NCI-H526 (cell line): Measurements from ENCODE around the gene JAKMIP2.
A peak's percentile ranks its signal among the peaks of the same experiment; 100 is the strongest.

Experiments used
- DNase-seq, 2 experiments: peaks; one replicate each; lab custom pipeline; 2025; lab: John Stamatoyannopoulos, UW

The JAKMIP2 gene

DNA sequence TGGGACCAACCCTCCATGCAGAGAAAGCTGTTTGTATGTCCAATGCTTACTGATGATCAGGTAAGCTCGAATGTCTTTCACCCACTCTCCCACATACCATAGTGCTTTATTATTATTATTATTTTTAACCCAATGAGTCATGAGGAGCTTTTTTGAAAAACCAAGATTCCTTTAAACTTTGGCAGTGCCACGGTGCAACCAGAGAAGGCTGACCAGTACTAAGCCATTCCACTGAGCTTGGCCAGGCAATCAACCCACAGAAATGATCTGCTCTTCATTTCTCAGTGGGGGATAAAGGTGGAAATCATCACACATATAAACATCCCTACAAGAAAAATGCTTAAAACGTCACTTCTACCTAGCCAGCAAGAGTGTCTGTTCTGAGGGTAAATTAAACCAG is 35.5 kb downstream of the JAKMIP2 start:
- no peak for DNase-seq

DNA sequence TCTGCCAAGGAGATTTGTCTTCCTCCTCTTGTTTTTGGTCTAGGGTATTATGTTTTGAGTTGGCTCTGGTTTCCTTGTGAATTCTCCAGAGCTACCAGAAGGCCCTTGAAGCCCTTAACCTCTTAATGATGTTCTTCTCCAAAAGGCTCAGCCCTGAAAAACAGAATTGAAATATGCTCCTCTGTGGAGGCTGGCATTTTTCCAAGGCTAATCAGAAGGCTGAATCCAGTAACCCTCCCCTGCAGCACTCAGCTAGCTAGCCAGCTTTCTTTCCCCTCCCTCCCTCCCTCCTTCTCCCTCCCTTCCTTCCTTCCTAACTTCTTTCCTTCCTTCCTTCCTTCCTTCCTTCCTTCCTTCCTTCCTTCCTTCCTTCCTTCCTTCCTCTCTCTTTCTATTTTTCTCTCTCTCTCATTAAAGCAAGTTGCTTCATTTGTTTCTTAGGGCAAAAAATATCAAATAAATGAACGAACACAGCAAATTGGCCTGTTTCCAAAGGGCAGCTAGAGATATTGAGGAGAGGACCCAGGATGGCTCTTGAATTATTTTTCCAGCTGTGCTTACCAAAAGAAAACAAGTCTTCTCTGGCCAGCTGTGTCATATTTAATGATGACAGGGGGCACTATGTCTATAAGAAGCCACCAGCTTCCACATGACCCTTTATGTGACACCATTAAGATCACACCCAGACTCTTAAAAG is 38.7 kb downstream of the JAKMIP2 start:
- peak in 1 of 2 experiments; percentile 16 for DNase-seq

GRCh38 chr5:147743012-147743411 is 39.5 kb downstream of the JAKMIP2 start:
- DNase-seq: no peak

DNA sequence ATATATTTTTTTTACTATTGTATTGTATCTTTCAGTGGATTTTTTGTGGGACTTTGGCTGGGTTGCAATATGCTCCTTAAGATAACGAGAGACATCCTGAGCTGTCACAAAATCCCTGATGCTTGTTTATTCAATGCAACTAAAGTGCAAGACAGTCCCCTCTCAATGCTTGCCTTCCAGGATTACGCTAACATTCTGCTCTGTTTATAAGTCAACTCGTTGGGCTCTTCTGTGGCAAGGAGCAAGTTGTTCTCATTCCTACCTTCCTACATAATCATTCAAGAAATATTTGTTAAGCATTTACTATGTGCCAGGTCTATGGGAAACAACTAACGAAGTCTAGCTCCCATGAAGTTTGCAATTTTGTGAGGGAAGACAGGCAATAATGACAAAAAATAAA is 40.4 kb downstream of the JAKMIP2 start:
- DNase-seq: no peak

- peak in 1 of 2 experiments; percentile 11 for DNase-seq
Observed at GRCh38 chr5:147740864-147741263, 41.7 kb downstream of the JAKMIP2 start.

- no peak for DNase-seq
Observed at GRCh38 chr5:147737921-147738320, 44.6 kb downstream of the JAKMIP2 start.

DNA sequence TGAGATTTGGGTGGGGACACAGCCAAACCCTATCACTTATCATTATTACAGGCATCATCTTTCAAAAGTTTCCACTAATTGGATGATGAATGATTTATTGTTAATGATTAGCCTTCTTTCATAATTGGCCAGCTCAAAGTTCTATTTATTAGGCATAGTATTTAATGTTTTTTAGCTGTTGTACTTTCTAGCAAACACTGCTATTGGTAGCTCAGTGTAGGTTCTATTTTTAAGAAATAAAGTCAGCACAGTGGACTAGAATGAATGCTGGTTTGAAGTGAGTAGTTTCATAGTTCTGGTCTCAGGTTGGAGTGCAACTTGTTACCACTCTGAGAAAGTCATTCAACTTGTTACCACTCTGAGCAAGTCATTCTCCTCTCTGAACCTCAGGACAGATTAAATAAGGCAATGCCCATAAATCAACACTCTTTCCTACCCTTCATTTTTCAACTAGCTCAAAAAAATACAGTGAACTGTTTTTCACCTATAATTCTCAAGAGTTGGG is 46.9 kb downstream of the JAKMIP2 start:
- no peak for DNase-seq

GRCh38 chr5:147734894-147735293 is 47.6 kb downstream of the JAKMIP2 start:
- no peak for DNase-seq

- DNase-seq: no peak
Observed at GRCh38 chr5:147733075-147733474, 49.5 kb downstream of the JAKMIP2 start.

DNA sequence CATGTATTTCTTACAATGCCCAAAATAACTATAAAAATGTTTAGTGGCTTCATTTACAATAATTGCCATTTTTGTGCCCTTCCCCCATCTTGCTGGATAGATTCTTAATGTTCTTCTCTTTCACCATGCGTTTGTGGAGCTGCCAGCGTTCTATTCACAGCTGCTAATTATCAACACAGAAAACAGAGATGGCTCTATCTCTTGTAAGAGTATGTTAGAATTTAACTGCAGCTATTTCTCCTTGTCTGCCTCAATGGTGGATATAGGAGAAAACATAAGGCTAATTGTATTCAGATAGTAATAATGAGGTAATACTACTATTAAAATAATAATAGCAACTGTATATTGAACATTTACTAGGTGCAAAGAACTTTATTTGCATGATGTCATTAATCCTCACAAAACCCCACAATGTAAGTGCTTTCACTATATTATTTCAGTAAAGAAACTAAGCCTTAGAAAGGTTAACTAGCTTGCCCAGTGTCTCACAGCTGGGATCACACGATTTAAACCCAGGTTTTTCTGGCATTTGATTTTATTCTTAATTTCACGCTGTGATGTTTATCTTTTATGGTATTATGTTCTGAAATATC is 50.1 kb downstream of the JAKMIP2 start:
- DNase-seq: no peak

DNA sequence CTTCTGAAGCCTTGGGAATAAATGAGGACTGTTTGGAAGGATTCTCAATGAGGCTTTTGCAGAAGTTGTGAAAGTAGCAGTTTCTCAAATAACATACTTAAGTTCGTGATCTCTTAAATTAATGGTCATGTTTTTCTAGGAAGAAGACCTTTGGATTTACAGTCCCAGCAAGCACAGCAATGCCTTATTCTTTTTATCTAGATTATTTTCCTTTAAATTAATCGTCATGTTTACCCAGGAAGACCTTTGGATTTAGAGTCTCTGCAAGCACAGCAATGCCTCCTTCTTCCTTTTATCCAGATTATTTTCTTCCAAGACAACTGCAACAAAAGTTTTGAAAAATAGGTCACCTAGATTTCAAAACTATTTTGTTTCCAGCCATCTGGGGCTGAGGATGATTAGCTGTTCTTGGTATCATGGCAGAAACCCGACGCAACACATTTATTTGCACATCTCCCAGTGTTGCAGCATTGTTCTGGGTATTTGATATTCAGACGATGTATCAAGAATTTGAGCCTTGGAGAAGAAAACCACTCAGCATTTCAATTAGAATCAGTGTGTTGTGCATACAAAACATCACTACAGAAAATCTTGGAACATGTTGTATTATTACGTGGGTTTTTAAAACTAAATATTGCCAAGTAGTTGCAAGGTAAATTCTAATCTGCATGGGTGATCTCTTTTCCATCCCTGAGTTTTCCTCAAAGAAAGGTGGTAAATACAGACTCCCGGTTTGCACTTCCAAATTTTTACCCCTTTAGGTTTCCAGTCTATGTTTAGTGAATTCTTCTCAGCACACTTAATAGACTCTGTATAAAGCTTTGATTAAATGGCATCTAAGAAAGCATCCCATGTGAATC is 50.9 kb downstream of the JAKMIP2 start:
- no peak for DNase-seq

GRCh38 chr5:147727200-147727599 is 55.3 kb downstream of the JAKMIP2 start:
- no peak for DNase-seq

DNA sequence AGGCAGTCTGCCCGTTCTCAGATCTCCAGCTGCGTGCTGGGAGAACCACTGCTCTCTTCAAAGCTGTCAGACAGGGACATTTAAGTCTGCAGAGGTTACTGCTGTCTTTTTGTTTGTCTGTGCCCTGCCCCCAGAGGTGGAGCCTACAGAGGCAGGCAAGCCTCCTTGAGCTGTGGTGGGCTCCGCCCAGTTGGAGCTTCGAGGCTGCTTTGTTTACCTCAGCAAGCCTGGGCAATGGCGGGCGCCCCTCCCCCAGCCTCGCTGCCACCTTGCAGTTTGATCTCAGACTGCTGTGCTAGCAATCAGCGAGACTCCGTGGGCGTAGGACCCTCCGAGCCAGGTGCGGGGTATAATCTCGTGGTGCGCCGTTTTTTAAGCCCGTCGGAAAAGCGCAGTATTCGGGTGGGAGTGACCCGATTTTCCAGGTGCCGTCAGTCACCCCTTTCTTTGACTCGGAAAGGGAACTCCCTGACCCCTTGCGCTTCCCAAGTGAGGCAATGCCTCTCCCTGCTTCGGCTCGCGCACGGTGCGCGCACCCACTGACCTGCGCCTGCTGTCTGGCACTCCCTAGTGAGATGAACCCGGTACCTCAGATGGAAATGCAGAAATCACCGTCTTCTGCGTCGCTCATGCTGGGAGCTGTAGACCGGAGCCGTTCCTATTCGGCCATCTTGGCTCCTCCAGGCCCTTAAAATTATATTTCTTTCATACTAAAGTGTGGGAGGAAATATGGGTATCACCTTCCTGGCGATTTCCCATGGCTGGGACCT is 61.2 kb downstream of the JAKMIP2 start:
- DNase-seq: peak in 1 of 2 experiments; percentile 40

DNA sequence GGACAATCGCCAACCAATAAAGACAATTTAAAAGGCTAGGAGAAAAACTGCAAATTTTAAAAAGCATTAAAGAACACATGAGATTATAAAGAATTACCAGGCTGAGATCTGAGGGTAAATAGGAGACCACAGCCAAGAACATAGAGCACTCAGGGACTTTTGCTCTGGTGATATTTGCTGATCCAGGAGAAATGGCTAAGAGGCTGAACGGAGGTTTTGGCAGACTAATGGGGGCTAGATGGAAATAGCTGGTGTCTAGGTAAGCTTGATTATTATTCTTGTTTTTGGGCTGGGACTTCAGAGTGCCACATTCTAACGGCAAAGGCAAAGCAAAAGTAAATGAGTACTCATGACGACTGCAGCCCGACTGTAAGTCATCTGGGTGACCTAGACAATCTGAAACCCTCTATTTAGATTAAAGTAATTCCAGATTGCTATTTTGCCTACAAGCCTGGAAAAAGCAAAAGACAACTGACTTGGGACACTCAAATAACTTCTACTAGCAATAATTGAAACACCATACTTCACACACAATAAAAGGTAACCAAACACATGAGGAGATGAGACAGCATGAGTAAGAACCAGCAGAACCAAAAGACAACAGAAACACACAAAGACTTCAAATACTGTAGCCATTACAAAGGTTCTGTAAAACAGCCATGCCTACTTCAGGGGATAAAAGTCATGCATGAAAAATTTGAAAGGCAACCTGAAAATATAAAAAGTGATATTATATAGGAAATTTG is 68.8 kb downstream of the JAKMIP2 start:
- DNase-seq: no peak

GRCh38 chr5:147712598-147712997 is 69.9 kb downstream of the JAKMIP2 start:
- DNase-seq: no peak

GRCh38 chr5:147712019-147712418 is 70.5 kb downstream of the JAKMIP2 start:
- no peak for DNase-seq

GRCh38 chr5:147711019-147711418 is 71.5 kb downstream of the JAKMIP2 start:
- no peak for DNase-seq

GRCh38 chr5:147708708-147709107 is 73.8 kb downstream of the JAKMIP2 start:
- DNase-seq: no peak

DNA sequence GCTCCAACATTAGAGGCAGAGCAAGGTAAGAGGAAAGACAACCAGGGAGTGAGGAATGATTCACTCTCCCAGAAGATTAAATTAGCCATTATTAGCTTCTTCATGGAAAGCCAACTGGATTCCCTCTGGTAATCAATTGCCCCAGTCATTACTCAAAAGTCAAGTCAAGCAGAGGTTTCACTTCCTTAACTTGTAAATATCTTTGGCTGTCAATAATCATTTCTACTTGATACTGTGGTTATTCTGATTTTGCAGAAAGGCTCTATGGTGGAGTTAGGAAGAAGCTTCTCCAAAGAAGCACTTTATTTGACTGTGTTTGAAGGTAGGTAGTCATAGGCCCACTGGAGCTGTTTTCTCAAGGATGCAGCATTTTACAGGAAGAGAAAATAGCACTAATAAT is 78.0 kb downstream of the JAKMIP2 start:
- no peak for DNase-seq

- DNase-seq: no peak
Observed at GRCh38 chr5:147701468-147701867, 81.1 kb downstream of the JAKMIP2 start.

GRCh38 chr5:147699496-147700088 is 82.9 kb downstream of the JAKMIP2 start:
- DNase-seq: no peak
